Erythroblast (primary cell): Measurements from ENCODE around the gene ZNF709.

Source experiments
- GATA1 ChIP-seq: IDR thresholded peaks from 2 replicates; pipeline ENCODE4 v1.6.1; 2011; ENCODE audit warnings: low read depth, mild to moderate bottlenecking, control low read depth, low read length, moderate library complexity
- POLR2A ChIP-seq: IDR thresholded peaks from 2 replicates; pipeline ENCODE4 v1.6.1; 2011; ENCODE audit warnings: mild to moderate bottlenecking, low read length

DNA sequence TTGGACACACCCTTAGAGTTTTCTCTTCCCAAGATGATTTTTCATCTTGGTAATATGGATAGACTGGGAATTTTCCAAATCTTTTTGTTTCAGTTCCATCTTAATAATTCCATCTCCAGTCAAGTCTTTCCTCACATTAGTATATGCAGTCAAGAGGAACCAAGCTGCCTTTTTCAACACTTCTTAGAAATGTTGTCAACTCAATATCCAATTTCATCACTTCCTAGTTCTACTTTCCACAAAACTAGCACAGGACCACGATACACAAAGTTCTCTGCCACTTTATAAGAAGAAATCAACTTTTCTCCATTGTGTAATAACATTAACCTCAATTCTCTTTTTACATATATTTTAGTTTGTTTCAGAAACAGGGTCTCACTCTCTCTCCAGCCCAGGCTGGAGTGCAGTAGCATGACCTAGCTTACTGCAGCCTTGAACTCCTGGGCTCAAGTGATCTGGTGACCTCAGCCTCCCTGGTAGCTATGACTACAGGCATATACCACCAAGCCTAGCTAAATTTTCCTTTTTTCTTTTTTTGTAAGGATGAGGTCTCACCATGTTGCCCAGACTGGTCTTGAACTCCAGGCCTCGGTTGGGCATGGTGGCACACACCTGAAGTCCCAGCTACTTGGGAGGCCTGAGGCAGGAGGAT, 59.3 kb downstream of the ZNF709 start:
- TF ChIP-seq POLR2A (no peak), GATA1 (no peak)
